GM12892 (cell line): Measurements from ENCODE around the gene AOX1.

ENCODE experiments used
- POLR2A ChIP-seq: IDR thresholded peaks from 2 replicates; pipeline ENCODE4 v1.6.1; 2011; ENCODE audit warnings: low read depth, low read length, control low read depth
- POLR2AphosphoS5 ChIP-seq: IDR thresholded peaks from 2 replicates; pipeline ENCODE4 v1.6.1; 2011; ENCODE audit warnings: low read depth, low read length, control low read depth
- TAF1 ChIP-seq: IDR thresholded peaks from 2 replicates; pipeline ENCODE4 v1.6.1; 2011; ENCODE audit warnings: low read depth, mild to moderate bottlenecking, control low read depth, low read length, borderline replicate concordance

DNA sequence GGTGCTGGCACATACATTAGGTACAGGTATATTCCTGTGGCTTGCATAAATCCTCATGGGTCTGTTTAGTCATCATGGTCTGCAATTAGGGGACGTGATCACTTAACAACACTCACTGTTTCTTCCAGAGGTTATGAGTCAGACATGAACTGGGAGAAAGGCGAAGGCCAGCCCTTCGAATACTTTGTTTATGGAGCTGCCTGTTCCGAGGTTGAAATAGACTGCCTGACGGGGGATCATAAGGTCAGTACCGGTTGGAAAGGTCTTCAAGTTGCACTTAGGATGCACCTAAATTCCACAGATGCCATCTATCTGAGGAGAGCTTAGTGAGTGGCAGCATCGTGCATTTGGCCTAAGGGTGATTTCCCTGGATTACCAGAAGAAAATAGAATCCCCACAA lies 76.9 kb downstream of the AOX1 start:
- TF ChIP-seq POLR2AphosphoS5 (no peak), TAF1 (no peak), POLR2A (no peak)
